HG02870 (cell line): ENCODE results near the gene RNF149.
"Not testable (repeated sequence)": the region's sequence is repeated elsewhere in the genome, so short reads cannot be mapped to it uniquely, and the experiment has no call there.

Experiments used
- ATAC-seq: cut with Tn5 transposase; IDR thresholded peaks from one replicate; pipeline ENCODE4 v1.9.1; 2021; ENCODE audit warnings: mild to moderate bottlenecking, moderate library complexity; ENCODE audit not compliant: unreplicated experiment

Gene RNF149

GRCh38 chr2:101235956-101236355 is 72.5 kb downstream of the RNF149 start:
- ATAC-seq: not testable (repeated sequence)

GRCh38 chr2:101234169-101234938 is 74.1 kb downstream of the RNF149 start:
- ATAC-seq: no peak

GRCh38 chr2:101232770-101233169 is 75.7 kb downstream of the RNF149 start:
- ATAC-seq: no peak

GRCh38 chr2:101231937-101232730 is 76.4 kb downstream of the RNF149 start:
- ATAC-seq: no peak

- no peak for ATAC-seq
Observed at GRCh38 chr2:101231240-101231639, 77.3 kb downstream of the RNF149 start.

- ATAC-seq: no peak
Observed at GRCh38 chr2:101230541-101231001, 77.9 kb downstream of the RNF149 start.
